Activated CD4-positive, alpha-beta T cell treated with anti-CD3 and anti-CD28 coated beads, Interleukin-2, Interleukin-6, amounts not matched to agents 100 ng/mL and 50 ng/mL, durations not matched to agents 16 hours and 8 hours (primary cell): ENCODE data around the gene HILPDA.
"Not testable (repeated sequence)": the region's sequence is repeated elsewhere in the genome, so short reads cannot be mapped to it uniquely, and the experiment has no call there.

Experiments used
- DNase-seq: peaks from one replicate; pipeline ENCODE4 v3.0.0-alpha.2; 2020

HILPDA gene

DNA sequence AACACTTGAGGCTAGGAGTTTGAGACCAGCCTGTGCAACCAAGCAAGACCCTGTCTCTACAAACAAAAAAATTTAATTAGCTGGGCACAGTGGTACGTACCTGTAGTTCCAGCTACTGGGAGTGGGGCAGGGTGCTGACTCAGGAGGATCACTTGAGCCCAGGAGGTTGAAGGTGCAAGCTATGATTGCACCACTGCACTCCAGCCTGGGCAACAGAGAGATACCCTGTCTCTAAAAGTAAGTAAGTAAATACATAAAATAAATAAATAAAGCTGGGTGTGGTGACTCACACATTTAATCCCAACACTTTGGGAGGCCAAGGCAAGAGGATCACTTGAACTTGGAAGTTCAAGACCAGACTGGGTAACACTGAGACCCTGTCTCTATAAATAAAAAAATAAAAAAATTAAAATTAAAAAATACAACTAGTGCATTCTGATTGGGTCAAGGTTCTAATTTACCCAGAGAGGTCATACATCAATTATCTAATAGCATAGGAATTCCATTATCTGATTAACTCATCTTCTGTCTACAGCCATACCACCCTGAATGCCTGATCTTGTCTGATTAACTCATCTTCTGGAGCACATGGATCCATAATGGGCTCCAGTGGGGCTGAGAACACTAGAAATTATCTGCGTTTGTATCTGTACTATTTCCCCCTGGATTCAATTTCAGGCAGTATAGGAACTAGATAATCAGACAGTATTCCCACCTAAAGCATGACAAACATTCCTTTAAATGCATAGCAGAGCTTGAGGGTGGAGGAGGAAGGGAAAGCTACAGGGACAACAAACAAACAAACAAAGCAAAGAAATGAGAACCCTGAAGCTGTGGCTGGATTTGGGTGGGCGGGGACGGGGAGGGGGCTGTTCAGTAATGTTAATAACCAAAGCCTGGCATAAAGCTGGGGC lies 21.0 kb upstream of the HILPDA start:
- DNase-seq = no peak

DNA sequence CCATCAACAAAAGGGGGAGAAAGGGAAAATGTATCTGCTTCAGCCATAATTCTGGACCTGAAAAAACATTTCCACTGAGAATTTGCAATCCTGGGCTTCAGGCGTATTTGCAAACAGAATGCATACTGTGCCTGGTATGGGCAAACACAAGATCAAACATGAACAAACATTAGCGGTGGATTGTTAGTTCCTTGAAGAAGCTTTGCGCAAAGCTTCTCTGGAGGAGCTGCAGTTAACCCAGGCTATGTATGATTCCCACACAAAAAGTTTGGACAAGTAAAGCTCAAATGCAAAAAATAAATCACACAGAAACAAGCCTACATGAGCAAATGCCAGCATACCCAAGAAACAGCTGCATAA lies 20.4 kb upstream of the HILPDA start:
- no peak for DNase-seq

GRCh38 chr7:128437426-128438332 lies 18.0 kb upstream of the HILPDA start:
- DNase-seq = no peak

- no peak for DNase-seq
These were observed 13.3 kb upstream of the HILPDA start for GRCh38 chr7:128442356-128442755.

- DNase-seq = no peak
These were observed 11.7 kb upstream of the HILPDA start for GRCh38 chr7:128443831-128444600.

DNA sequence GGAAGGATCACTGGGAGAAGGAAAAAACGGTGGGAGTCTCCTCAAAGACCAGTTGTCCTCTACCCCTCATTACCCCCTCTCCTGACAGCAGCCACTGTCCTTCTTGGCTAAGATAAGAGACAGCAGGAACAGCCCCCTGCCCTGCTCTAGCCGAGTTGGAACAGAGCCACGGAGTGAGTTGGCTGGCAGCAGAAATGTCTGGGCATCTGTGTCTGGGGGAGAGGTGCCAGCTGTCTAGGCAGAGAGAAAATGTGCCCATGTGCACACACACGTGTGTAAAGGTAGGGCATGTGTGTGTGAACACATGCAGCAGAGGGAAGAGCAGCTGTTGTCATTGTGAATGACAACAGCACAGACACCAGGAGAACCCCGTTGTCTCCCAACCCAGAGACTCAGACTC lies 9.4 kb upstream of the HILPDA start:
- no peak for DNase-seq

GRCh38 chr7:128447941-128448564 lies 7.6 kb upstream of the HILPDA start:
- DNase-seq = no peak

- DNase-seq = no peak
These were observed 6.9 kb upstream of the HILPDA start for GRCh38 chr7:128448751-128449302.

- DNase-seq = no peak
These were observed 5.3 kb upstream of the HILPDA start for GRCh38 chr7:128450409-128450808.

DNA sequence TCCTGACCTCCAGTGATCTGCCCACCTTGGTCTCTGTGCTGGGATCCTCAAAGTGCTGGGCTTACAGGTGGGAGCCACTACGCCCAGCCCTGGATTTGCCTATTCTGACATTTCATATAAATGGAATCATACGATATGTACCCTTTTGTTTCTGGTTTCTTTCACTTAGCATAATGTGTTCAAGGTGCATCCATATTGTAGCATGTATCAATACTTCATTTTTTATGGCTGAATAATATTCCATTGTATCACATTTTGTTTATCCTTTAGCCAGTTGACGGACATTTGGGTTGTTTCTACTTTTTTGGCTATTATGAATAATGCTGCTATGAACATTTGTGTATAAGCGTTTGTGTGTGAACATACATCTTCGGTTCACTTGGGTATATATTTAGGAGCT lies 4.8 kb upstream of the HILPDA start:
- DNase-seq = no peak

GRCh38 chr7:128452552-128452951 lies 3.1 kb upstream of the HILPDA start:
- DNase-seq = no peak

DNA sequence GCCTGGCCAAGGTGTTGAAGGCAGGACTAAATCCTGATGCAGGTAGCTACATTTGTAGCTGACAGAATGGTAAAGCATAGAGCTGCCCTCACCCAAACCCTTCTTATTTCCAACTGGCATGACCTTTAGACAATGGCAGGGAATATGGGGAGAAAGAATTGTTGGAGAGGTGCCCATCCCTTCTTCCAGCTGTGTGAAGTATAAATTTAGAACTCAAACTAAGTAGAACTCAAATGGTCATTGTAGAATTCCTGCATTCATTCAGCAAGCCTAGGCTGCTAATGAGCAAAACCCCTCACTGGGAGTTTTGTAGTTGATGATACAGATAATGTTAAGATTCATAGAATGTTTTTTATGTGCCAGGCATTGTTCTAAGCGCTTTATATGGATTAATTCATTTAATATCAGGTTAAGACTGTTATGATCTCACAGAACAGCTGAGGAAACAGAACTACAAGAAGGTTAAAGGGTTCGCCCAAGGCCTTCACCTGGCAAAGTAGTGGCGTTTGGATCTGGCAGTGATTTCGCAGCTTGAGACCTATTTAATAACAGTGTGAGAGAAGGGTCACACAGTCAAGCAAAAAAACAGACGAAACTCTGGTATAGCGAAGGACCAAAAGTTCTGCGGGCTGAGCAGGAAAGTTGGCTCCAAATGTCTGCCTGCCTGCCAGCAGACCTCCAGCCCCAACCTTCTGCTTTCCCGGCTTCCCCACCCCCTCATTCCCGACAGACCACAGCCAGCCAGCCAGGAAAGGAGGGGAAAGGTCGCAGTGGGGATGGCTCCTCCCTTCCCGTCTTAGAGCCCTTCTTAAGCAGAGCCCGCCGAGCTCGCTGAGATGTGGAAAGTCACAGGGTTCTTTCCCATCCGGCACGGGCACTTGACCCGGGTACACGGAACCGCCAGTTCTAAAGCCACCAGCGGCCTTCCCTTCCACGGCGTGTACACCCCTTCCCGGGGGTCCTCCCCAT lies 1.6 kb upstream of the HILPDA start:
- no peak for DNase-seq

DNA sequence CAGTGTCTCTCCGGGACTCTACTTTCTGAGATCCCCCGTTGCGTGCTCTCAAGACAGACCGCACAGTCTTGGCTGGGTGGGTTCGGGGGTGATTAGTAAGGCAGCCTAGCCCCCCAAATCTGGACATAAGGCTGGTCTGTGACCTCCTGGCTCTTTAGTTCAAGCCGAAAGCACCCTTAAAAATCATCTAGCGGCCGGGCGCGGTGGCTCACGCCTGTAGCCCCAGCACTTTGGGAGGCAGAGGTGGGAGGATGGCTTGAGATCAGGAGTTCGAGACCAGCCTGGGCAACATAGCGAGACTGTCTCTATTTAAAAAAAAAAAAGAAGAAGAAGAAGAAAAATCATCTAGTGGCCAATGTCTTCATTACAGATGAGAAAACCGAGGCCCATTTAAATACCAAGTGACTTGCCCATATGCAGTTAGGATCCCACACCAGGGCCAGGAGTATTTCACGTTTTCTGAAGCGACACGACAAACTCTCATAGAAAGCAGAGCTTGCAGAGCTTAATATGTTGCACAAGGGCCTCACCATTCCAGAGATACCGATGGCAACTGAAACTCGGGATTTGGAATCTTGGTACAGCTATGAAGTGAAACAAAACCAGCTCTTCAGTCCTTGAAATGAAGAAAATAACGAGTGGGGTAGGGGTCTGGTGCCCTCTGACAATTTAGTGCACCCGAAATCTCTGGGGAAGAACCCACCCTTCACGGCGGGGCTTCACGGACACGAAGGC lies 703 bp upstream of the HILPDA start:
- DNase-seq = no peak

GRCh38 chr7:128456255-128456725 lies 612 bp downstream of the HILPDA start:
- no peak for DNase-seq

DNA sequence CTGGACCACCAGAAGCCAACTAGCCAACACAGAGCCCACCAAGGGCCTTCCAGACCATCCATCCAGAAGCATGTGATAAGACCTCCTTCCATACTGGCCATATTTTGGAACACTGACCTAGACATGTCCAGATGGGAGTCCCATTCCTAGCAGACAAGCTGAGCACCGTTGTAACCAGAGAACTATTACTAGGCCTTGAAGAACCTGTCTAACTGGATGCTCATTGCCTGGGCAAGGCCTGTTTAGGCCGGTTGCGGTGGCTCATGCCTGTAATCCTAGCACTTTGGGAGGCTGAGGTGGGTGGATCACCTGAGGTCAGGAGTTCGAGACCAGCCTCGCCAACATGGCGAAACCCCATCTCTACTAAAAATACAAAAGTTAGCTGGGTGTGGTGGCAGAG lies 1.7 kb downstream of the HILPDA start:
- not testable (repeated sequence) for DNase-seq

- DNase-seq = peak; percentile 74
These were observed 3.3 kb downstream of the HILPDA start for GRCh38 chr7:128458956-128459355.

DNA sequence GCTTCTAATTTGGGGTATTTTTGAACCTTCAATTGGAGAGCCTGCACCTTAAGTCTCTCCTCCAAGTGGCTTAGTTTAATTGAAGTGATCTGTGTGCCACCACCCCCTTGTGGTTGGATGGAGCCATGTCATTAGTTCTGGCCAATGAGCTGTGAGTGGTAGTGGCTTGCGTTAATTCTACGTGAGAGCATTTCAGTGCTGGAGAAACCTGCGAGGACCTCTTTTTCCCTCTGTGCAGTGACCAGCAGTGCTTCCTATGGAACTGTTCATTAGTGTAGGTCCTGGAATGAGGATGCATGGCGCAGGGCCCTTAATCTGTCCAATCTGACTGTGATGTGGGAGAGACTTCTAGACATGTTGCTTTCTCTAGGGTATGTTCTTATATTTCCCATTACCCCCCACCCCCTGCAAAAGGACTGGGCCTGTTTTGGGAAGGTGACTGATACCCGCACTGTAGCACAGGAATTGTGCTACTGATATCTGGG lies 3.8 kb downstream of the HILPDA start:
- DNase-seq = peak; percentile 78

DNA sequence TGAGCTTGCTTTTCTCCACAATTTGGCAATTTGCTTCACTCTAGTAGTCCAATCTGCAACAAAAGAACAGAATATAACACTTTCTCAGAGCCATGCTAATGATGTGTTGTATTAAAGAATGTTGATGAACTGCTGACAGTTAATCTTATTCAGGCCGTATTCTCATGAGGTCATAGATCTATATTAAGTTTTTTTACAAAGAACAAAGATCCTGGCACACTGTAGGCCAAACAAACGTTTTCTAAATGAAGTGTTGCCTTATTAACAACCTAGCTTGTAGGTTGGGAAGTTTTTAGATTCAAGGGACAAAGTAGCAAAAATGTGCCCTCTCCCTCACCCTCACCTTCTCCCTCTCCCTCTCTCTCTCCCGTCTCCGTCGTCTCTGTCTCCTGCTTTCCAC lies 6.8 kb downstream of the HILPDA start:
- DNase-seq = no peak

DNA sequence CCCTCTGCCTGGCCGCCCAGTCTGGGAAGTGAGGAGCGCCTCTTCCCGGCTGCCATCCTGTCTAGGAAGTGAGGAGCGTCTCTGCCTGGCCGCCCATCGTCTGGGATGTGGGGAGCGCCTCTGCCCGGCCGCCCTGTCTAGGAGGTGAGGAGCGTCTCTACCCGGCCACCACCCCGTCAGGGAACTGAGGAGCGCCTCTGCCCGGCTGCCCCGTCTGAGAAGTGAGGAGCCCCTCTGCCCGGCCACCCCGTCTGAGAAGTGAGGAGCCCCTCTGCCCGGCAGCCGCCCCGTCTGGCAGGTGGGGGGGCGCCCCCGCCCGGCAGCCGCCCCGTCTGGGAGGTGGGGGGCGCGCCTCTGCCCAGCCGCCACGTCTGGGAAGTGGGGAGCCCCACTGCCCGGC lies 7.7 kb downstream of the HILPDA start:
- DNase-seq = not testable (repeated sequence)

- DNase-seq = not testable (repeated sequence)
These were observed 8.3 kb downstream of the HILPDA start for GRCh38 chr7:128463933-128464332.
